ENCODE data around the gene PPIP5K2.

The PPIP5K2 gene

GRCh38 chr5:103254921-103255320 is 134.8 kb downstream of the PPIP5K2 start:
- Histone ChIP-seq H3K27me3 (ENCODE audit: low read depth, low read length) (no peaks in the 10 kb centered on the region), H3K4me3 (ENCODE audit: low read depth in 1 of 2, low read length in 2 of 2) (no peak overlapping the region), H3K4me1 (ENCODE audit: control insufficient read depth in 1 of 2, insufficient read depth in 2 of 2, low read length in 2 of 2) (peaks cover 0 to under 1% of the 10 kb centered on the region in 2 donors), H3K9me3 (ENCODE audit: control insufficient read depth in 1 of 2, low read length in 2 of 2) (no peaks in the 10 kb centered on the region), H3K36me3 (ENCODE audit: control insufficient read depth in 1 of 2, insufficient read depth in 2 of 2, low read length in 2 of 2) (no peaks in the 10 kb centered on the region), H3K27ac (ENCODE audit: low read length) (no peak overlapping the region)

GRCh38 chr5:103255691-103256090 is 135.6 kb downstream of the PPIP5K2 start:
- Histone ChIP-seq H3K27me3 (ENCODE audit: low read depth, low read length) (no peaks in the 10 kb centered on the region), H3K4me1 (ENCODE audit: control insufficient read depth in 1 of 2, insufficient read depth in 2 of 2, low read length in 2 of 2) (peaks cover 0 to 6% of the 10 kb centered on the region in 2 donors), H3K36me3 (ENCODE audit: control insufficient read depth in 1 of 2, insufficient read depth in 2 of 2, low read length in 2 of 2) (no peaks in the 10 kb centered on the region), H3K27ac (ENCODE audit: low read length) (no peak overlapping the region), H3K4me3 (ENCODE audit: low read depth in 1 of 2, low read length in 2 of 2) (no peak overlapping the region), H3K9me3 (ENCODE audit: control insufficient read depth in 1 of 2, low read length in 2 of 2) (no peaks in the 10 kb centered on the region)

GRCh38 chr5:103256178-103256577 is 136.1 kb downstream of the PPIP5K2 start:
- H3K4me1 ChIP-seq (ENCODE audit: control insufficient read depth in 1 of 2, insufficient read depth in 2 of 2, low read length in 2 of 2), result peaks cover 0 to 10% of the 10 kb centered on the region in 2 donors
- no peaks in the 10 kb centered on the region for H3K9me3 ChIP-seq (ENCODE audit: control insufficient read depth in 1 of 2, low read length in 2 of 2)
- H3K36me3 ChIP-seq (ENCODE audit: control insufficient read depth in 1 of 2, insufficient read depth in 2 of 2, low read length in 2 of 2), result no peaks in the 10 kb centered on the region
- H3K27me3 ChIP-seq (ENCODE audit: low read depth, low read length), result no peaks in the 10 kb centered on the region
- no peak overlapping the region for H3K4me3 ChIP-seq (ENCODE audit: low read depth in 1 of 2, low read length in 2 of 2)
- no peak overlapping the region for H3K27ac ChIP-seq (ENCODE audit: low read length)

- H3K27ac ChIP-seq (ENCODE audit: low read length), result peak within 1 kb of the TSS; percentile 34
- peak within 1 kb of the TSS; percentile 74 to 97 for H3K4me3 ChIP-seq (ENCODE audit: low read depth in 1 of 2, low read length in 2 of 2)
- H3K4me1 ChIP-seq (ENCODE audit: control insufficient read depth in 1 of 2, insufficient read depth in 2 of 2, low read length in 2 of 2), result peaks cover 5 to 17% of the 10 kb centered on the region in 2 donors
- H3K36me3 ChIP-seq (ENCODE audit: control insufficient read depth in 1 of 2, insufficient read depth in 2 of 2, low read length in 2 of 2), result no peaks in the 10 kb centered on the region
- H3K27me3 ChIP-seq (ENCODE audit: low read depth, low read length), result no peaks in the 10 kb centered on the region
- H3K9me3 ChIP-seq (ENCODE audit: control insufficient read depth in 1 of 2, low read length in 2 of 2), result no peaks in the 10 kb centered on the region
Observed at GRCh38 chr5:103258368-103258956, 138.4 kb downstream of the PPIP5K2 start, which contains the start of gene MACIR. Gene MACIR, plus strand, starts transcription at chr5:103258763. Its CDS starts 17,157 bp downstream, at chr5:103275920.

GRCh38 chr5:103258957-103259704 is 139.0 kb downstream of the PPIP5K2 start:
- Histone ChIP-seq H3K9me3 (ENCODE audit: control insufficient read depth in 1 of 2, low read length in 2 of 2) (no peaks in the 10 kb centered on the region), H3K27ac (ENCODE audit: low read length) (peak overlapping the region; percentile 34), H3K36me3 (ENCODE audit: control insufficient read depth in 1 of 2, insufficient read depth in 2 of 2, low read length in 2 of 2) (no peaks in the 10 kb centered on the region), H3K4me3 (ENCODE audit: low read depth in 1 of 2, low read length in 2 of 2) (peak overlapping the region; percentile 74 to 97), H3K4me1 (ENCODE audit: control insufficient read depth in 1 of 2, insufficient read depth in 2 of 2, low read length in 2 of 2) (peaks cover 5 to 17% of the 10 kb centered on the region in 2 donors), H3K27me3 (ENCODE audit: low read depth, low read length) (no peaks in the 10 kb centered on the region)

GRCh38 chr5:103259705-103260355 is 139.7 kb downstream of the PPIP5K2 start:
- Histone ChIP-seq H3K9me3 (ENCODE audit: control insufficient read depth in 1 of 2, low read length in 2 of 2) (no peaks in the 10 kb centered on the region), H3K4me3 (ENCODE audit: low read depth in 1 of 2, low read length in 2 of 2) (peak overlapping the region; percentile 74 to 97), H3K4me1 (ENCODE audit: control insufficient read depth in 1 of 2, insufficient read depth in 2 of 2, low read length in 2 of 2) (peaks cover 5 to 17% of the 10 kb centered on the region in 2 donors), H3K27ac (ENCODE audit: low read length) (peak overlapping the region; percentile 34), H3K27me3 (ENCODE audit: low read depth, low read length) (no peaks in the 10 kb centered on the region), H3K36me3 (ENCODE audit: control insufficient read depth in 1 of 2, insufficient read depth in 2 of 2, low read length in 2 of 2) (no peaks in the 10 kb centered on the region)

- Histone ChIP-seq H3K27ac (ENCODE audit: low read length) (no peak overlapping the region), H3K27me3 (ENCODE audit: low read depth, low read length) (no peaks in the 10 kb centered on the region), H3K9me3 (ENCODE audit: control insufficient read depth in 1 of 2, low read length in 2 of 2) (no peaks in the 10 kb centered on the region), H3K36me3 (ENCODE audit: control insufficient read depth in 1 of 2, insufficient read depth in 2 of 2, low read length in 2 of 2) (no peaks in the 10 kb centered on the region), H3K4me1 (ENCODE audit: control insufficient read depth in 1 of 2, insufficient read depth in 2 of 2, low read length in 2 of 2) (peaks cover 5 to 17% of the 10 kb centered on the region in 2 donors), H3K4me3 (ENCODE audit: low read depth in 1 of 2, low read length in 2 of 2) (no peak overlapping the region)
Observed at GRCh38 chr5:103260951-103261350, 140.8 kb downstream of the PPIP5K2 start.

All from muscle layer of duodenum (tissue), 2 donors.